IMR-90 (cell line): Measurements from ENCODE around the gene ARHGEF17. TPM values are rescaled to one million over a fixed set of nuclear protein-coding genes. Genes with fewer than 3 reads are reported as not detected.

Experiments
- ATAC-seq: fragments of 200-7000 bp; cut with Tn5 transposase; 2 replicates; pipeline ENCODE4 v1.9.1; 2020; ENCODE audit warnings: low read depth, mild to moderate bottlenecking, moderate library complexity
- BruUV-seq: library from RNA; stranded (reverse); fragments of 400-500 nt; replicated peaks from 2 replicates; lab custom pipeline; 2021; lab: Mats Ljungman, UMichigan
- CTCF ChIA-PET: fragments of 300-600 bp; formaldehyde crosslinking; extraction: SDS; loops from one replicate; lab custom pipeline; 2021; ENCODE audit warnings: antibody characterized with exemption; lab: Yijun Ruan, JAX
- POLR2A ChIA-PET: fragments of 300-600 bp; sonication (Branson Sonifier 250); formaldehyde crosslinking; loops from one replicate; lab custom pipeline; 2022; ENCODE audit warnings: antibody characterized with exemption; ENCODE audit not compliant: unreplicated experiment; lab: Charles Lee
- DNase-seq: peaks from one replicate; pipeline ENCODE4 v3.0.0; 2013
- H2AFZ ChIP-seq: replicated peaks from 2 replicates; pipeline ENCODE3; 2013; ENCODE audit warnings: low read length, mild to moderate bottlenecking; ENCODE audit not compliant: poor library complexity
- H2AK5ac ChIP-seq: 2 replicates; pipeline ENCODE4 v1.6.1; 2013; ENCODE audit warnings: low read depth, low read length, inconsistent platforms
- H2AK9ac ChIP-seq: replicated peaks from 2 replicates; pipeline ENCODE3; 2013; ENCODE audit warnings: mild to moderate bottlenecking, low read depth, low read length, moderate library complexity; ENCODE audit not compliant: poor library complexity
- H2BK120ac ChIP-seq: 2 replicates; pipeline ENCODE4 v1.6.1; 2013; ENCODE audit warnings: low read depth, low read length, inconsistent platforms
- H2BK15ac ChIP-seq: 3 replicates; pipeline ENCODE4 v1.6.1; 2013; ENCODE audit warnings: low read depth, low read length, inconsistent platforms
- H2BK20ac ChIP-seq: 2 replicates; pipeline ENCODE4 v1.6.1; 2013; ENCODE audit warnings: low read depth, mild to moderate bottlenecking, inconsistent platforms, low read length, moderate library complexity
- H2BK5ac ChIP-seq: 2 replicates; pipeline ENCODE4 v1.6.1; 2013; ENCODE audit warnings: mild to moderate bottlenecking, low read depth, low read length, inconsistent platforms; ENCODE audit not compliant: poor library complexity, severe bottlenecking
- H3K14ac ChIP-seq: replicated peaks from 2 replicates; pipeline ENCODE4 v1.6.1; 2013; ENCODE audit warnings: low read depth, low read length, inconsistent platforms
- H3K18ac ChIP-seq: 2 replicates; pipeline ENCODE4 v1.6.1; 2013; ENCODE audit warnings: low read depth, low read length, control low read depth
- H3K23ac ChIP-seq: 2 replicates; pipeline ENCODE4 v1.6.1; 2013; ENCODE audit warnings: low read depth, low read length, inconsistent platforms
- H3K27ac ChIP-seq: 2 replicates; pipeline ENCODE4 v1.5.1; 2013; ENCODE audit warnings: mild to moderate bottlenecking, control low read depth, low read length; ENCODE audit not compliant: insufficient read depth
- H3K27me3 ChIP-seq: 2 replicates; pipeline ENCODE4 v1.6.1; 2013; ENCODE audit warnings: low read length; ENCODE audit not compliant: control insufficient read depth, insufficient read depth
- H3K36me3 ChIP-seq: 2 replicates; pipeline ENCODE4 v1.6.1; 2013; ENCODE audit warnings: low read length, mixed read lengths; ENCODE audit not compliant: control insufficient read depth, insufficient read depth
- H3K4ac ChIP-seq: 2 replicates; pipeline ENCODE4 v1.6.1; 2013; ENCODE audit warnings: low read depth, low read length, inconsistent platforms
- H3K4me1 ChIP-seq: 2 replicates; pipeline ENCODE4 v1.6.1; 2013; ENCODE audit warnings: low read length, mixed read lengths; ENCODE audit not compliant: control insufficient read depth, insufficient read depth
- H3K4me2 ChIP-seq: 2 replicates; pipeline ENCODE4 v1.6.1; 2013; ENCODE audit warnings: low read depth, mild to moderate bottlenecking, control low read depth, low read length, moderate library complexity
- H3K4me3 ChIP-seq: 2 replicates; pipeline ENCODE4 v1.5.1; 2013; ENCODE audit warnings: low read depth, mild to moderate bottlenecking, control low read depth, low read length, moderate library complexity; ENCODE audit not compliant: insufficient read depth
- H3K56ac ChIP-seq: 2 replicates; pipeline ENCODE4 v1.6.1; 2013; ENCODE audit warnings: low read length, inconsistent platforms; ENCODE audit not compliant: insufficient read depth; ENCODE audit errors: extremely low read depth
- H3K79me1 ChIP-seq, 2 experiments: 2 replicates each; pipeline ENCODE4 v1.6.1; 2013; ENCODE audit warnings: low read length in 2 of 2, inconsistent platforms in 1 of 2, low read depth in 1 of 2
- H3K9ac ChIP-seq: 2 replicates; pipeline ENCODE4 v1.6.1; 2013; ENCODE audit warnings: low read depth, low read length, control low read depth
- H3K9me1 ChIP-seq: 2 replicates; pipeline ENCODE4 v1.6.1; 2013; ENCODE audit warnings: low read length, inconsistent platforms; ENCODE audit not compliant: insufficient read depth
- H3K9me3 ChIP-seq: 2 replicates; pipeline ENCODE4 v1.6.1; 2013; ENCODE audit warnings: low read length; ENCODE audit not compliant: control insufficient read depth, insufficient read depth
- H4K20me1 ChIP-seq: 2 replicates; pipeline ENCODE4 v1.6.1; 2013; ENCODE audit warnings: low read length, inconsistent platforms; ENCODE audit not compliant: insufficient read depth
- H4K5ac ChIP-seq: 2 replicates; pipeline ENCODE4 v1.6.1; 2013; ENCODE audit warnings: mild to moderate bottlenecking, low read depth, low read length, control low read depth
- H4K8ac ChIP-seq, 2 experiments: 2 replicates each; pipeline ENCODE4 v1.6.1; 2013; ENCODE audit warnings: low read depth in 2 of 2, low read length in 2 of 2, control low read depth in 1 of 2, inconsistent platforms in 1 of 2
- H4K91ac ChIP-seq: 2 replicates; pipeline ENCODE4 v1.6.1; 2013; ENCODE audit warnings: low read depth, low read length, inconsistent platforms; ENCODE audit not compliant: insufficient read depth
- BHLHE40 ChIP-seq: fragments of 150-350 bp; IDR thresholded peaks from 2 replicates; pipeline ENCODE4 v1.6.1; 2016; ENCODE audit warnings: mild to moderate bottlenecking, low read depth, low read length
- CEBPB ChIP-seq: IDR thresholded peaks from 2 replicates; pipeline ENCODE4 v1.6.1; 2012; ENCODE audit warnings: low read depth, low read length, improper control_type of control experiment
- ELK1 ChIP-seq: fragments of 150-350 bp; IDR thresholded peaks from 2 replicates; pipeline ENCODE4 v1.6.1; 2016; ENCODE audit warnings: low read depth, mild to moderate bottlenecking, low read length, moderate library complexity, borderline replicate concordance
- FOS ChIP-seq: fragments of 150-350 bp; IDR thresholded peaks from 2 replicates; pipeline ENCODE4 v1.6.1; 2016; ENCODE audit warnings: low read depth, low read length
- MAFK ChIP-seq: IDR thresholded peaks from 2 replicates; pipeline ENCODE4 v1.6.1; 2012; ENCODE audit warnings: low read depth, low read length, improper control_type of control experiment
- MAZ ChIP-seq: IDR thresholded peaks from 2 replicates; pipeline ENCODE4 v1.6.1; 2012; ENCODE audit warnings: low read depth, mild to moderate bottlenecking, low read length, improper control_type of control experiment, moderate library complexity, borderline replicate concordance
- MXI1 ChIP-seq: IDR thresholded peaks from 2 replicates; pipeline ENCODE4 v1.6.1; 2012; ENCODE audit warnings: low read depth, mild to moderate bottlenecking, low read length, moderate library complexity, borderline replicate concordance
- POLR2A ChIP-seq: IDR thresholded peaks from 2 replicates; pipeline ENCODE4 v1.6.1; 2012; ENCODE audit warnings: mild to moderate bottlenecking, low read depth, low read length
- RAD21 ChIP-seq: IDR thresholded peaks from 2 replicates; pipeline ENCODE4 v1.6.1; 2012; ENCODE audit warnings: low read length, improper control_type of control experiment
- RCOR1 ChIP-seq: IDR thresholded peaks from 2 replicates; pipeline ENCODE4 v1.6.1; 2012; ENCODE audit warnings: mild to moderate bottlenecking, low read length, improper control_type of control experiment; ENCODE audit not compliant: insufficient replicate concordance
- RFX5 ChIP-seq: IDR thresholded peaks from 2 replicates; pipeline ENCODE4 v1.8.0; 2012; ENCODE audit warnings: low read depth, mild to moderate bottlenecking, low read length, moderate library complexity
- WGBS, 2 experiments: methylation state at CpG; one replicate each; pipeline versions ENCODE4 v1.1.5 to v1.1.7; 2013; ENCODE audit warnings: missing lambda C conversion rate in 2 of 2; ENCODE audit not compliant: insufficient read length in 1 of 2; ENCODE audit errors: extremely low coverage in 2 of 2; 5-methylcytosine and 5-hydroxymethylcytosine counted together
- dilution Hi-C: fragments of 300-500 bp; cut with HindIII; formaldehyde crosslinking; loops from one replicate; pipeline ENCODE4 v1.14.3; 2018; ENCODE audit warnings: low sequenced_read_pairs; ENCODE audit not compliant: unreplicated experiment
- in situ Hi-C: fragments of 300-500 bp; cut with MboI; formaldehyde crosslinking; loops from 3 replicates; pipeline ENCODE4 v1.14.3; 2019; ENCODE audit warnings: low sequenced_read_pairs, inconsistent platforms, mixed read lengths
- intact Hi-C: fragments of 100-400 bp; cut with micrococcal nuclease; formaldehyde crosslinking; loops from 2 replicates; pipeline ENCODE4 v1.10.0; 2022
- polyA plus RNA-seq, 3 experiments: library from polyadenylated mRNA; depleted of rRNA; stranded (reverse); fragments of >200 nt; gene quantifications; 2 replicates each; pipeline ENCODE4 v1.2.3, GENCODE V29; 2012; ENCODE audit warnings: low replicate concordance in 1 of 3
- total RNA-seq: library from RNA; depleted of rRNA; stranded (reverse); fragments of >200 nt; gene quantifications from 2 replicates; pipeline ENCODE4 v1.2.3, GENCODE V29; 2012
- TF ChIP-seq, protein P1 (sequence below): conservative IDR thresholded peaks from 2 replicates; pipeline ENCODE4 v1.5.1; 2012; ENCODE audit warnings: mild to moderate bottlenecking, low read depth, low read length, improper control_type of control experiment
- TF ChIP-seq, protein P2 (sequence below): fragments of 150-350 bp; IDR thresholded peaks from 2 replicates; pipeline ENCODE4 v1.6.1; 2017; ENCODE audit warnings: mild to moderate bottlenecking, antibody characterized with exemption, low read length, low read depth

ARHGEF17 gene
- total and polyA plus RNA-seq, 2 of the 4 experiments (the other 2 are of a cell fraction), result 21.7 to 97.7 TPM

GRCh38 chr11:73380897-73381410 is 72.9 kb downstream of the ARHGEF17 start:
- H3K4ac ChIP-seq, result no peak overlapping the region
- H3K79me1 ChIP-seq, result peaks cover 31 to 76% of the 10 kb centered on the region in 2 experiments
- H3K36me3 ChIP-seq, result no peaks in the 10 kb centered on the region
- H3K9ac ChIP-seq, result no peak overlapping the region
- no peak overlapping the region for H2AK5ac ChIP-seq
- DNase-seq (no peak), ATAC-seq (no peak)
- H3K4me1 ChIP-seq, result peaks cover 24% of the 10 kb centered on the region; the same call in 1 of the 2 replicates
- no peak for TF ChIP-seq RCOR1
- TF ChIP-seq ELK1, result no peak
- TF ChIP-seq MAZ, result no peak
- TF ChIP-seq MXI1, result no peak
- TF ChIP-seq FOS, result no peak
- TF ChIP-seq, protein P1, sequence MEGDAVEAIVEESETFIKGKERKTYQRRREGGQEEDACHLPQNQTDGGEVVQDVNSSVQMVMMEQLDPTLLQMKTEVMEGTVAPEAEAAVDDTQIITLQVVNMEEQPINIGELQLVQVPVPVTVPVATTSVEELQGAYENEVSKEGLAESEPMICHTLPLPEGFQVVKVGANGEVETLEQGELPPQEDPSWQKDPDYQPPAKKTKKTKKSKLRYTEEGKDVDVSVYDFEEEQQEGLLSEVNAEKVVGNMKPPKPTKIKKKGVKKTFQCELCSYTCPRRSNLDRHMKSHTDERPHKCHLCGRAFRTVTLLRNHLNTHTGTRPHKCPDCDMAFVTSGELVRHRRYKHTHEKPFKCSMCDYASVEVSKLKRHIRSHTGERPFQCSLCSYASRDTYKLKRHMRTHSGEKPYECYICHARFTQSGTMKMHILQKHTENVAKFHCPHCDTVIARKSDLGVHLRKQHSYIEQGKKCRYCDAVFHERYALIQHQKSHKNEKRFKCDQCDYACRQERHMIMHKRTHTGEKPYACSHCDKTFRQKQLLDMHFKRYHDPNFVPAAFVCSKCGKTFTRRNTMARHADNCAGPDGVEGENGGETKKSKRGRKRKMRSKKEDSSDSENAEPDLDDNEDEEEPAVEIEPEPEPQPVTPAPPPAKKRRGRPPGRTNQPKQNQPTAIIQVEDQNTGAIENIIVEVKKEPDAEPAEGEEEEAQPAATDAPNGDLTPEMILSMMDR, result no peak
- no peak for TF ChIP-seq MAFK
- no peak for TF ChIP-seq RAD21
- no peak for TF ChIP-seq POLR2A
- no peak for TF ChIP-seq CEBPB
- TF ChIP-seq BHLHE40, result no peak
- TF ChIP-seq, protein P2, sequence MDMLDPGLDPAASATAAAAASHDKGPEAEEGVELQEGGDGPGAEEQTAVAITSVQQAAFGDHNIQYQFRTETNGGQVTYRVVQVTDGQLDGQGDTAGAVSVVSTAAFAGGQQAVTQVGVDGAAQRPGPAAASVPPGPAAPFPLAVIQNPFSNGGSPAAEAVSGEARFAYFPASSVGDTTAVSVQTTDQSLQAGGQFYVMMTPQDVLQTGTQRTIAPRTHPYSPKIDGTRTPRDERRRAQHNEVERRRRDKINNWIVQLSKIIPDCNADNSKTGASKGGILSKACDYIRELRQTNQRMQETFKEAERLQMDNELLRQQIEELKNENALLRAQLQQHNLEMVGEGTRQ, result no peak
- no peak for TF ChIP-seq RFX5
- H4K8ac ChIP-seq, result no peak overlapping the region
- H2BK5ac ChIP-seq, result no peak overlapping the region
- dilution Hi-C loops, result no loop called here
- H3K9me1 ChIP-seq, result peaks cover 14% of the 10 kb centered on the region; the same call in 1 of the 2 replicates
- no peak overlapping the region for H3K14ac ChIP-seq
- no peak overlapping the region for H3K4me3 ChIP-seq
- CTCF ChIA-PET, result no interaction called here
- no peak overlapping the region for H3K18ac ChIP-seq
- no peak overlapping the region for H2BK15ac ChIP-seq
- no peak overlapping the region for H3K23ac ChIP-seq
- H3K4me2 ChIP-seq, result no peak overlapping the region
- no peaks in the 10 kb centered on the region for H3K9me3 ChIP-seq
- BruUV-seq, result no TSS peak
- no peak overlapping the region for H2BK120ac ChIP-seq
- POLR2A ChIA-PET, result no interaction called here
- H4K5ac ChIP-seq, result no peak overlapping the region
- H4K91ac ChIP-seq, result no peak overlapping the region
- WGBS, 2 experiments, result no CpG with 5 or more reads among the region's 4 CpGs
- intact Hi-C loops, result no loop called here
- no peaks in the 10 kb centered on the region for H3K27me3 ChIP-seq
- H4K20me1 ChIP-seq, result peaks cover 59% of the 10 kb centered on the region; the same call in 1 of the 2 replicates
- H2BK20ac ChIP-seq, result no peak overlapping the region
- no peak overlapping the region for H2AK9ac ChIP-seq
- no peak overlapping the region for H3K27ac ChIP-seq
- no peak overlapping the region for H3K56ac ChIP-seq
- H2AFZ ChIP-seq, result no peak overlapping the region
- in situ Hi-C loops, result no loop called here
